ENCODE results near the gene FOXS1.
"Not testable (repeated sequence)": the region's sequence is repeated elsewhere in the genome, so short reads cannot be mapped to it uniquely, and the experiment has no call there.

The FOXS1 gene

GRCh38 chr20:31822421-31823330 is 22.7 kb downstream of the FOXS1 start:
- peak; percentile 55 for DNase-seq (ENCODE audit: low read depth)

- no peak for DNase-seq (ENCODE audit: low read depth)
These were observed 24.0 kb downstream of the FOXS1 start for GRCh38 chr20:31821427-31821826.

- no peak for DNase-seq (ENCODE audit: low read depth)
These were observed 25.2 kb downstream of the FOXS1 start for GRCh38 chr20:31820228-31820627.

GRCh38 chr20:31819083-31819784 is 26.2 kb downstream of the FOXS1 start, which contains the start of gene MYLK2:
MYLK2 (plus strand) TSS chr20:31819356; CDS start chr20:31819581, 225 bp downstream.
- no peak for DNase-seq (ENCODE audit: low read depth)

GRCh38 chr20:31818376-31818908 is 27.0 kb downstream of the FOXS1 start:
- DNase-seq (ENCODE audit: low read depth), result no peak

GRCh38 chr20:31817461-31817860 is 27.9 kb downstream of the FOXS1 start:
- DNase-seq (ENCODE audit: low read depth), result no peak

GRCh38 chr20:31816221-31816620 is 29.2 kb downstream of the FOXS1 start:
- DNase-seq (ENCODE audit: low read depth), result no peak

- no peak for DNase-seq (ENCODE audit: low read depth)
These were observed 29.8 kb downstream of the FOXS1 start for GRCh38 chr20:31815408-31816188.

GRCh38 chr20:31814142-31814541 is 31.3 kb downstream of the FOXS1 start:
- not testable (repeated sequence) for DNase-seq (ENCODE audit: low read depth)

- DNase-seq (ENCODE audit: low read depth), result no peak
These were observed 31.8 kb downstream of the FOXS1 start for GRCh38 chr20:31813611-31814010.

- no peak for DNase-seq (ENCODE audit: low read depth)
These were observed 33.3 kb downstream of the FOXS1 start for GRCh38 chr20:31811796-31812728.

- DNase-seq (ENCODE audit: low read depth), result no peak
These were observed 34.2 kb downstream of the FOXS1 start for GRCh38 chr20:31811198-31811597.

GRCh38 chr20:31809661-31810060 is 35.7 kb downstream of the FOXS1 start:
- no peak for DNase-seq (ENCODE audit: low read depth)

GRCh38 chr20:31808481-31808880 is 36.9 kb downstream of the FOXS1 start:
- DNase-seq (ENCODE audit: low read depth), result no peak

- DNase-seq (ENCODE audit: low read depth), result no peak
These were observed 38.6 kb downstream of the FOXS1 start for GRCh38 chr20:31806564-31807355.

GRCh38 chr20:31803552-31804291 is 41.7 kb downstream of the FOXS1 start:
- no peak for DNase-seq (ENCODE audit: low read depth)

- DNase-seq (ENCODE audit: low read depth), result no peak
These were observed 43.9 kb downstream of the FOXS1 start for GRCh38 chr20:31801508-31801907.

GRCh38 chr20:31797364-31797763 is 48.0 kb downstream of the FOXS1 start:
- DNase-seq (ENCODE audit: low read depth), result no peak
